HG03064 (cell line): ENCODE measurements around the gene APOC1.
"Not testable (repeated sequence)": the region's sequence is repeated elsewhere in the genome, so short reads cannot be mapped to it uniquely, and the experiment has no call there.

Experiments
- ATAC-seq: cut with Tn5 transposase; IDR thresholded peaks from one replicate; pipeline ENCODE4 v1.9.1; 2021; ENCODE audit warnings: low read depth; ENCODE audit not compliant: unreplicated experiment

APOC1 gene

DNA sequence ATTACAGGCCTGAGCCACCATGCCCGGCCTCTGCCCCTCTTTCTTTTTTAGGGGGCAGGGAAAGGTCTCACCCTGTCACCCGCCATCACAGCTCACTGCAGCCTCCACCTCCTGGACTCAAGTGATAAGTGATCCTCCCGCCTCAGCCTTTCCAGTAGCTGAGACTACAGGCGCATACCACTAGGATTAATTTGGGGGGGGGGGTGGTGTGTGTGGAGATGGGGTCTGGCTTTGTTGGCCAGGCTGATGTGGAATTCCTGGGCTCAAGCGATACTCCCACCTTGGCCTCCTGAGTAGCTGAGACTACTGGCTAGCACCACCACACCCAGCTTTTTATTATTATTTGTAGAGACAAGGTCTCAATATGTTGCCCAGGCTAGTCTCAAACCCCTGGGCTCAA lies 4.6 kb upstream of the APOC1 start:
- ATAC-seq = no peak

DNA sequence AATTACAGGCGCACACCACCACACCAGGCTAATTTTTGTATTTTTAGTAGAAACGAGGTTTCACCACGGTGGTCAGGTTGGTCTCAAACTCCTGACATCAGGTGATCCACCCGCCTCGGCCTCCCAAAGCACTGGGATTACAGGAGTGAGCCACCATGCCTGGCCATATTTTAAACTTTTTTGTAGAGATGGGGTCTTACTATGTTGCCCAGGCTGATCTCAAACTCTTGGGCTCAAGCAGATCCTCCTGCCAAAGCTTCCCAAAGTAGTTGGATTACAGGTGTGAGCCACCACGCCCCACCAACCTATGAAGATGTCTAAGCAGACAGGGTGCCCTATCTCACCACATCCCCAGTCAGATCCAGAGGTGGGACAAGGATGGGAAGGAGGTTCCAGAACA lies 2.5 kb upstream of the APOC1 start:
- ATAC-seq = not testable (repeated sequence)

GRCh38 chr19:44912854-44913253 lies 1.6 kb upstream of the APOC1 start:
- no peak for ATAC-seq

- ATAC-seq = not testable (repeated sequence)
These were observed 636 bp upstream of the APOC1 start for GRCh38 chr19:44913512-44914432.

DNA sequence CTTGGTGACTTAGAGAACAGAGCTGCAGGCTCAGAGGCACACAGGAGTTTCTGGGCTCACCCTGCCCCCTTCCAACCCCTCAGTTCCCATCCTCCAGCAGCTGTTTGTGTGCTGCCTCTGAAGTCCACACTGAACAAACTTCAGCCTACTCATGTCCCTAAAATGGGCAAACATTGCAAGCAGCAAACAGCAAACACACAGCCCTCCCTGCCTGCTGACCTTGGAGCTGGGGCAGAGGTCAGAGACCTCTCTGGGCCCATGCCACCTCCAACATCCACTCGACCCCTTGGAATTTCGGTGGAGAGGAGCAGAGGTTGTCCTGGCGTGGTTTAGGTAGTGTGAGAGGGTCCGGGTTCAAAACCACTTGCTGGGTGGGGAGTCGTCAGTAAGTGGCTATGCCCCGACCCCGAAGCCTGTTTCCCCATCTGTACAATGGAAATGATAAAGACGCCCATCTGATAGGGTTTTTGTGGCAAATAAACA lies 9.9 kb downstream of the APOC1 start:
- no peak for ATAC-seq

DNA sequence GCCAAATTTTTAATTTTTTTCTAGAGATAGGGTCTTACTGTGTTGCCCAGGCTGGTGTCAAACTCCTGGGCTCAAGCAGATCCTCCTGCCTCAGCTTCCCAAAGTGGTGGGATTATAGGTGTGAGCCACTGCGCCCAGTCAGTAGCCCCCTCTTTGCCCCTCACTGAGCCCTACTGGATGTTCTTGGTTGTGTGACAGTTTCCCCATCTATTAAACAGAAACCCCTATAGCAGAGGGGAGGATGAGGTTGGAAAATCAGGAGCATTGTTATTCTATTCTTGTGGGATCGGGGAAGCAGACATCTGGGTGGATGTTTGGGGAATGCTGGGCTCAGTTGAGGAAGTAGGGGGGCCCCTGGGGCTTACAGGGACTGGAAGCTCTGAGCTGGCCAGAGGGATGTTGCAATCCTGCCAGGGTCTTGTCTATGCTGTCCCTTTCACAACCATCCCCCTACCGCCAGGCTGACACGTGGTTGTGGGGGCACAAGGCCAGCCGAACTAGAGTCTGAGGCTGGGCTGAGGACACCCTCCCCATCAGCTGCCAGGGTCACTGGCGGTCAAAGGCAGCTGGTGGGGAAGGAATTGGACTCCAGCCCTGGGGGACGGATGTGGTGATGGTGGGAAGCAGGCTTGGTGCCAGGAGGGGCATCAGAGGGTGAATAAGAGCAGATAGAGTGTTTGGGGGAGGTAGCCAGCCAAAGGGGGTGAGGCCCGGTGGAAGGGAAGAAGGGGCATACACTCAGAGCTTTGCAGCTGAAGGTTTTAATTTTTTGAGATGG lies 10.9 kb downstream of the APOC1 start:
- ATAC-seq = no peak

DNA sequence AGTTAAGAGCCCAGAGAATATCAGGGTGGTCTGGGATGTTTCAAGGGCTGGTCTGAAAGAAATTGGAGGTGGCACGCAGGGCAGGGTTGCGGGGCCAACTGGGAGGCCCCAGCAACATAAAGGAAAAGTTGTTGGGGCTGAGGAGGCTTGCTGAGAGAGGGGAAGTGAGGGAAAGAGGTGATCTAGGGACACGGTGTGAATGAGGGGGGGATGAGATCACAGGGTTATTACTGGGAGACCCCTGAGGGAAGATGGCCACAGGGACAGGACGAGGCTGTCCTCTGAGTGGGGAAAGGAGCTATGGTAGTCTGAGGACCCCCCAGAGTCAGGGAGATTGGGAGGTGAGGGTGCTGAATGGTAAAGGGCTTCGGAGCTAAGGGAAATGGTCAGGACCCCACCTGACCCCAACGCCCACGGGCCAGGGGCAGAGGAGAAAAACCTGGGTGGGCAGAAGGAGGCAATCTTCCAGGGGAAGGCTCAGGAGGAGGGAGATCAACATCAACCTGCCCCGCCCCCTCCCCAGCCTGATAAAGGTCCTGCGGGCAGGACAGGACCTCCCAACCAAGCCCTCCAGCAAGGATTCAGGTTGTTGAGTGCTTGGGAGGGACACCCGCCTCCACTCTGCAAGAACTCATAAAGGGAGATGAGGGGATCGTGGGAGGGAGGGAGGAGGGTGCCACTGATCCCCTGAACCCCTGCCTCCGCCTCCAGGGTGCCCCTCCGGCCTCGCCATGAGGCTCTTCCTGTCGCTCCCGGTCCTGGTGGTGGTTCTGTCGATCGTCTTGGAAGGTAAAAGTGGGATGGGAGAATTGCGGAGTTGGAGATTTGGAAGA lies 12.1 kb downstream of the APOC1 start:
- ATAC-seq = not testable (repeated sequence)

DNA sequence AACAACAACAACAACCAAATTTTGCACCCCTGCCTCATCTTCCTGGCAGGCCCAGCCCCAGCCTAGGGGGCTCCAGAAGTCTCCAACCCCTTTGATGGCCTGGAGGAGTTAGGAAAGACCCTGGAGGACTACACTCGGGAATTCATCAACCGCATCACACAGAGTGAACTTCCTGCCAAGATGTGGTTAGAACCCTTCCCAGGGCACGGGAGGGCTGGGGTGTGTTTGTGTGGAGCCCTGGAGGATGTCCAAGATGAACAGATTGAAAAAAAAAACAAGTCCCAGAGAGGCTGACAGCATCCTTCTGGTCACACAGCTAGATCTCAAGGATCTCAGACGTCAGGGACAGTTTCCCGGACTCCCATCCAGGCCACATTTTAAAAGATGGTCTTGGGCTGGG lies 13.3 kb downstream of the APOC1 start:
- no peak for ATAC-seq

DNA sequence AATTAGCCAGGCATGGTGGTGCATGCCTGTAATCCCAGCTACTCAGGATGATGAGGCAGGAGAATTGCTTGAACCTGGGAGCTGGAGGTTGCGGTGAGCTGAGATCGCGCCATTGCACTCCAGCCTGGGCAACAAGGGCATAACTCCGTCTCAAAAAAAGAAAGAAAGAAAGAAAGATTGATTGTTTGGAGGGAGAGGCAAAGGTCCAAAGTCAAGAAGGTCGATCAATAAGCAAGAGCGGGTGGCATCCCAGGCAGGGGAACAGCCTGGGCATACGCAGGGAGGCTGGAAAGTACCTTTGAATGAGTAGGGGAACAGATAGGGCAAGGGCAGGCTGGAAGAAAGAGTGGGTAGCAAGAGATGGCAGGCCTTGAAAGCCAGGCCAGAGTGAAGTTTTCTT lies 15.7 kb downstream of the APOC1 start:
- no peak for ATAC-seq

DNA sequence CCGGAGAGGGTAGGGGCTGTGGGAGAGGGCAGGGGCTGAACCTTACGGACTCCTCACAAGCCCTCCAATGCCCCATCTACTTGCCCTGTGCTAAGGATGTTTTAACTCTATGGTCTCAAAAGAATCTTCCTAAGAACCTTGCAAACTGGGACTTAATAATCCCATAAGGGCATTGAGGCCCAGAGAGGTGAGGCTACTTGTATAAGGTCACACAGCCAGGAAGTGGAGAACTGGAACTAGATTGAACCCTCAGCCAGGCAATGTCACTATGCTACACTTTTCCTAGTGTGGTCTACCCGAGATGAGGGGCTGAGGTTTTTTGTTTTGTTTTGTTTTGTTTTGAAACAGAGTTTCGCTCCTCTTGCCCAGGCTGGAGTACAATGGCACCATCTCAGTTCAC lies 17.1 kb downstream of the APOC1 start:
- ATAC-seq = no peak

- no peak for ATAC-seq
These were observed 25.3 kb downstream of the APOC1 start for GRCh38 chr19:44939668-44940067.

DNA sequence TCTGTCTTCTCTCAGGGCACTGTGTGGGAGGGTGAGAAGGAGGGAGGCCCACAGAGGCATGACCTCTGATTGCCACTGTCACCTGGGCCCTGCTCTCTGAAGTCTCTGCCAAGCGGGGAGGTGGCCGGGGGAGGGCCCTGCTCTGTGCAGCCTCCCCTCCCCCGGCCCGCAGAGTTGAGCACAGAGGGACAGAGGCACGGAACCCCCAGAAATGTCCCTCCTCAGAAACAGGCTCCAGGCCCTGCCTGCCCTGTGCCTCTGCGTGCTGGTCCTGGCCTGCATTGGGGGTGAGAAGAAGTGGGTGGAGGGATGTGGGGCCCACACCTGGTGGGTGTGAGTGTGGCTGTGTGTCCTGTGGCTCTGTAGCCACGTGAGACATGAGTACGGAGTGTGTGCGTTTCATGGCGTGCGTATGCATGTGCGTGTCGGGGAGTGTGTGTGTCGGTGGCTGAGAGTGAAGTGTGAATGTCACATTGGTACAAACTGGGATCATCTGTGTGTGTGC lies 27.7 kb downstream of the APOC1 start, which contains the start of gene APOC4:
TSS of gene APOC4 (plus strand) at position 171 of the 505 bp plus-strand sequence. CDS start at position 212, 41 bp downstream.
- no peak for ATAC-seq

GRCh38 chr19:44943801-44944249 lies 29.4 kb downstream of the APOC1 start:
- no peak for ATAC-seq

DNA sequence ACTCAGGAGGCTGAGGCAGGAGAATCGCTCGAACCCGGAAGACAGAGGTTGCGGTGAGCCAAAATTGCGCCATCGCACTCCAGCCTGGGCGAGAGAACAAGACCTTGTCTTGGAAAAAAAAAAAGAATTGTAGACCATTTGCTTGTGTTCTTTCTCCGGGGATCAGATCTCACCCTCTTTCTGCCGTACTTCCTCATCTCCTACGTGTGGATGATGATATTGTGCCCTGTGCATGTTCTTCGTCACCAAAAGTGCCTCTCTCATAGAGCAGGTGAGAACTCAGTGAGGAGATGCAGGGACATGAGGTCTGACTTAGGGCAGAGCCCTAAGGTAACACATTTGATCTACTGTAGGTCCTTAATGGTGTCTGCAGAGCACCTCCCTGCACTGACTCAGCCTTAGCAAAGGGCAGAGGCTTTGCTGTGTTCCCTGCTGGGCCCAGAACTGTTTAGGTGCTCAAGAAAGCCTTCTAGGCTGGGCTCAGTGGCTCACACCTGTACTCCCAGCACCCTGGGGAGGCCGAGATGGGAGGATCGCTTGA lies 32.7 kb downstream of the APOC1 start:
- no peak for ATAC-seq

DNA sequence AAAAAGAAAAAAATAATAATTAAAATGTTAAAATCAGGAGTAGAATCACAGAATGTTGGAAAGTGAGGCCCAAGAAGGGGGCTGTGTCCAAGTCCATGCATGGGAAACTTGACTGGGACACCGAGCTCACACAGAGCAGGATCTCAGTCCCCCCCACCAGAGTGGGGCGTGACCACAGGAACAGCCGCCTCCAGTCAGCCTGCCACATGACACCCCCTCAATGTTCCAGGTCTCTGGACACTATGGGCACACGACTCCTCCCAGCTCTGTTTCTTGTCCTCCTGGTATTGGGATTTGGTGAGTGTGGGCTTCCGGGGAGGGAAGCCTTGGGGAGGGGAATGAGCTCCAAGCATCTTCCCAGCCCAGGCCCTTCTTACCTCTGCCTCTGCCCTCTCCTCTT lies 33.8 kb downstream of the APOC1 start:
- no peak for ATAC-seq

DNA sequence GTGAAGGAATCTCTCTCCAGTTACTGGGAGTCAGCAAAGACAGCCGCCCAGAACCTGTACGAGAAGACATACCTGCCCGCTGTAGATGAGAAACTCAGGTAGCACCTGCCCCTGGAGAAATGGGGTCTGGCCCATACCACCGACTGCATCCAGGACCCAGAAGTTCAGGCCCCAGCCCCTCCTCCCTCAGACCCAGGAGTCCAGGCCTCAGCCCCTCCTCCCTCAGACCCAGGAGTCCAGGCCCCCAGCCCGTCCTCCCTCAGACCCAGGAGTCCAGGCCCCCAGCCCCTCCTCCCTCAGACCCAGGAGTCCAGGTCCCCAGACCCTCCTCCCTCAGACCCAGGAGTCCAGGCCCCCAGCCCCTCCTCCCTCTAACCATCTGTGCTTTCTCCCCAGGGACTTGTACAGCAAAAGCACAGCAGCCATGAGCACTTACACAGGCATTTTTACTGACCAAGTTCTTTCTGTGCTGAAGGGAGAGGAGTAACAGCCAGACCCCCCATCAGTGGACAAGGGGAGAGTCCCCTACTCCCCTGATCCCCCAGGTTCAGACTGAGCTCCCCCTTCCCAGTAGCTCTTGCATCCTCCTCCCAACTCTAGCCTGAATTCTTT lies 34.5 kb downstream of the APOC1 start:
- ATAC-seq = no peak

DNA sequence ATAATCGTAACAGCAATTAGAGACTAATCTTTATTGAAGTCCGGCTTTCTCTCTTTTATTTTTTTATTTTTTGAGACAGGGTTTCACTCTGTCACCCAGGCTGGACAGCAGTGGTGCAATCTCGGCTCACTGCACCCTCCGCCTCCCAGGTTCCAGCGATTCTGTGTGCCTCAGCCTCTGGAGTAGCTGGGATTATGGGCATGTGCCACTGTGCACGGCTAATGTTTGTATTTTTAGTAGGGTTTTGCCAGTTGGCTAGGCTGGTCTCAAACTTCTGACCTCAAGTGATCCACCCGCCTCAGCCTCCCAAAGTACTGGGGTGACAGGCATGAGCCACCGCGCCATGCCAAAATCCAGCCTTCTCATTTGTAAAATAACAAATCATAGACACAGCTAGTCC lies 35.1 kb downstream of the APOC1 start:
- ATAC-seq = no peak

- ATAC-seq = no peak
These were observed 37.1 kb downstream of the APOC1 start for GRCh38 chr19:44951179-44952159.
